Stimulated activated CD8-positive, alpha-beta memory T cell treated with anti-CD3 and anti-CD28 coated beads, Interleukin-7, amount 100 ng/mL, for 1 hour (primary cell): ENCODE data around the gene ANKFN1.

Experiments
- DNase-seq, 2 donors: peaks; one replicate each; pipeline ENCODE4 v3.0.0-alpha.2; 2020; ENCODE audit warnings: low read depth in 2 of 2

ANKFN1 gene, protein sequence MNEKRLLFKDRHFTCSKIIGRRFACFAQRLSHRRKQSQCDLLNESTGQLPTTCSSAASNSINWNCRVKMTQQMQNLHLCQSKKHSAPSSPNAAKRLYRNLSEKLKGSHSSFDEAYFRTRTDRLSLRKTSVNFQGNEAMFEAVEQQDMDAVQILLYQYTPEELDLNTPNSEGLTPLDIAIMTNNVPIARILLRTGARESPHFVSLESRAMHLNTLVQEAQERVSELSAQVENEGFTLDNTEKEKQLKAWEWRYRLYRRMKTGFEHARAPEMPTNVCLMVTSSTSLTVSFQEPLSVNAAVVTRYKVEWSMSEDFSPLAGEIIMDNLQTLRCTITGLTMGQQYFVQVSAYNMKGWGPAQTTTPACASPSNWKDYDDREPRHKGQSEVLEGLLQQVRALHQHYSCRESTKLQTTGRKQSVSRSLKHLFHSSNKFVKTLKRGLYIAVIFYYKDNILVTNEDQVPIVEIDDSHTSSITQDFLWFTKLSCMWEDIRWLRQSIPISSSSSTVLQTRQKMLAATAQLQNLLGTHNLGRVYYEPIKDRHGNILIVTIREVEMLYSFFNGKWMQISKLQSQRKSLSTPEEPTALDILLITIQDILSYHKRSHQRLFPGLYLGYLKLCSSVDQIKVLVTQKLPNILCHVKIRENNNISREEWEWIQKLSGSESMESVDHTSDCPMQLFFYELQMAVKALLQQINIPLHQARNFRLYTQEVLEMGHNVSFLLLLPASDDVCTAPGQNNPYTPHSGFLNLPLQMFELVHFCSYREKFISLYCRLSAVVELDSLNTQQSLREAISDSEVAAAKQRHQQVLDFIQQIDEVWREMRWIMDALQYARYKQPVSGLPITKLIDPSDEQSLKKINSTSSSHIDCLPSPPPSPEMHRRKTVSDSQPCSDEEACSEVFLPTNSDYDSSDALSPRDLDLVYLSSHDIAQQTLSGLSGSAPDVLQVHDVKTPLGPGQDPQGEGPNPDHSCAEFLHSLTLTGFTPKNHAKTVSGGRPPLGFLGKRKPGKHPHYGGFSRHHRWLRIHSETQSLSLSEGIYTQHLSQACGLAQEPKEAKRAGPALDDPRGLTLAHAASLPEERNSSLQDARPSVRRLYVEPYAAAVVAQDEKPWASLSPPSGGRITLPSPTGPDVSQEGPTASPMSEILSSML

DNA sequence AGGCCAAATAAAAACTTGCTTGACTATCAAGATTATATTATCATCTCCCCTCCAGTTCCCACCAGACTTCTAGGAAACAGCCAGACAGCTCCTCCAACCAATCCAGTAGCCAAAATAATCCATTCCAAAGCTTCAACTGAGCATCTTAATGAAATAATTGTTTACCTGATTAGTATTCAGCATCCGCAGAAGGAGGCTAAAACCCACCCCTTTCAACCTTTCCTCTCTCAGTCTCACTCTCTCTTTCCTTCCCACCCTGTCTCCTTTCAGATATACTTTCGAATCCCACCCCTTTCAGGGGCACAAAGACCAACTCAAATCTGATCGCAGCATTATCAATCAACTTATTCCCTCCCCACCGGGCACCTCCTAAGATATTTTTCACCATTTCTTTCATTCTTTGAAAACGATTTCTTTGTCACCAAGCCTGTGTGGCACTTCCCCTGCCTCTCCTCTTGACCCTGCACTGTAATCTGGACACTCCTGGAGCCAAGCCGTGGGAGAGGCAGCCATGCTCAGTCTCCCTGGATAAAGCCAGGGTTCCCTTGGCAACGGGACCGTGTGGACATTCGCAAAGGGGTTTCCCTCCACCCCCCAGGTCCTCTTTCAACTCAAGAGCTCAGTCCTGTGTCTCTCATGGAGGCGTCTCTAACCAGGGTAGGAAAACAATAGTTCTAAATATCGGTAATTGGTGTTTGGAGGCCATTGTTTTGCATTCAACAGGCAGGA is at the start of gene ANKFN1:
Gene ANKFN1 (plus strand): TSS at position 602 of the 729 bp plus-strand sequence. CDS start 59,193 bp downstream, outside the sequence.
- no peak for DNase-seq

GRCh38 chr17:56108811-56109284 is 44.4 kb upstream of the ANKFN1 start:
- DNase-seq, result no peak

DNA sequence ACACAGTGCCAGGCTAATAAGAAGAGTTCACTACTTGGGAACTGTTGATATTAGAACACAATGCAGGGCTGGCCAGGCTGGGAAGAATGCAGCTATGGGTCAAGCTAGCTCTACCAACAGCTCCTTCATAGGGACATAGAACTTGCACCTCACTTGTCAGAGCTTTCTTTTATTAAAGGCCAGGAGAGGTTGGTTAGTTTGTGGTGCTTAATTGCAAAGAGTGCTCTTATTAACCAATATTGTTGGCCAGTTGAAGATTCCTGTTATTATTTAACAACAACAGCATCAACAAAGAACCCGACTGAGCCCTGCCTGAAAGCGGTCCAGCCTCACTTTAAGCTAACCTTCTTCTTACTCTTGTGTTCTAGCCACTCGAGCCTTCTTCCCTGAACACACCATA is 43.4 kb upstream of the ANKFN1 start:
- no peak for DNase-seq

- no peak for DNase-seq
Observed at GRCh38 chr17:56110463-56111135, 42.7 kb upstream of the ANKFN1 start.

- DNase-seq, result no peak
Observed at GRCh38 chr17:56111706-56112485, 41.4 kb upstream of the ANKFN1 start.

DNA sequence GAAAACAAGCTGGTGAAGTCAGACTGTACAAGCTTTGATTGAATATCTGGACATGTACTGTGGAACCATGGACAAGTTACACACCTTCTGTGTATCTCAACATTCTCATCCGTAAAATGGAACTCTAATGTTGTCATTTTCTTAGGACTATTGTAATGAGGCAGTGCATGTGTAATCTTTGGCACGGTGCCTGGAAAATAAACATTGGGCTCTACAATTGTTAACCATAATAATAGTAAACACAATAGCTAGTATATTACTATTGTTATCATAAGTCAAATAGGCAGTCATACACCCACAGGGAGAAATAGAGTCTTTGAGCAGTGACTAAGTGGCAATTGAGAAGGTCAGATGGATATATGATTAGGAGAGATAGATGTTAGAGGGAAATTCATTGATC is 39.8 kb upstream of the ANKFN1 start:
- DNase-seq, result no peak

DNA sequence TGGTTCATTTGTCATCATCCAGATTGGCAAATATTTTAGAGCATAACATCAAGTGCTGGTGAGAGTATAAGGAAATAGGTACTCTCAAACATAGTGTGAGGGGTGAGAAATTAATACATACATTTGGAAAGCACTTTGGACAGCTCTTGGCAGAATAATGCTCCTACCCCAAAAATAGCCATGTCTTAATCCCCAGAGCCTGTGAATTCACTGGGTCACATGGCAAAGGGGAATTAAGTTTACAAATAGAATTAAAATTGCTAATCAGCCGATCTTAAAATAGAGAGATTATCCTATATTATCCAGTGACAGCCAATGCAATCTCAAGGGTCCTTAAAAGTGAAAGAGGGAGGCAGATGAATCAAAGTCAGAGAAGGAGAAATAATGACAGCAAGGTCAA is 38.8 kb upstream of the ANKFN1 start:
- no peak for DNase-seq

DNA sequence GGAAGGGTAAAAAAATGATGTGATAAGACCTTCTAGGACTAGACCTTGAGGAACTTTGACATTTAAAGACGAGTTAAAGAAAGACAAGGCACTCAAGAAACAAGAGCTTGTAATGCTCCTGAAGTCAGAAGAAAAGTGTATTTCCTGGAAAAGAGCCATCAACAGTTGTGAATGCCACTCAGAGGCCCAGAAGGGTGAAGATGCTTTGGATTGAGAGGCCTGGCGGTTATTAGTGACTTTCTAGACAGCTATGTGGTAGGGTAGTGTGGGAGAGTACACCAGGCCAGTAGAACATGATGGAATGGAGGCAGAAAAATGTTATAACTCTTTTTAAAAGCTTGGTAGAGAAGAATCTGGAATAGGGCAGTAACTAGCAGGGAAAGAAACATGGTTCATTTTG is 34.1 kb upstream of the ANKFN1 start:
- DNase-seq, result no peak

DNA sequence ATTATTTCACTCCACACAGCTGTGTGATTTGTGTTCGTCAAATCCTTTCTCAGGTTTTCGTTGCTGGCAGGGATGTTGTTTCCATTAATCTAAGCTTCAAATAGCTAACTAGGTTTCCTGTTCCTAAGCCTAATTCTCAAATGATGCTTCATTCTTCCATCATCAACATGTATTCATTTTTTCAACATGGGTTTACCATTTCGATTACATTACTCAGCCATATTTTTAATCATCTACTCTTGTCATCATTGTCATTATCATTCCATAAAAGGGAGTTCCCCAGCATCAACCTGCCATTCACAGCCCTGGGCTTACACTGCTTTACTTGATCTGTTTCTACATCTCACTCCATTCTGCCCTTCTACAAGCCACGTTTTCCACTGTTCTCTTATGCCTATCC is 33.3 kb upstream of the ANKFN1 start:
- no peak for DNase-seq

DNA sequence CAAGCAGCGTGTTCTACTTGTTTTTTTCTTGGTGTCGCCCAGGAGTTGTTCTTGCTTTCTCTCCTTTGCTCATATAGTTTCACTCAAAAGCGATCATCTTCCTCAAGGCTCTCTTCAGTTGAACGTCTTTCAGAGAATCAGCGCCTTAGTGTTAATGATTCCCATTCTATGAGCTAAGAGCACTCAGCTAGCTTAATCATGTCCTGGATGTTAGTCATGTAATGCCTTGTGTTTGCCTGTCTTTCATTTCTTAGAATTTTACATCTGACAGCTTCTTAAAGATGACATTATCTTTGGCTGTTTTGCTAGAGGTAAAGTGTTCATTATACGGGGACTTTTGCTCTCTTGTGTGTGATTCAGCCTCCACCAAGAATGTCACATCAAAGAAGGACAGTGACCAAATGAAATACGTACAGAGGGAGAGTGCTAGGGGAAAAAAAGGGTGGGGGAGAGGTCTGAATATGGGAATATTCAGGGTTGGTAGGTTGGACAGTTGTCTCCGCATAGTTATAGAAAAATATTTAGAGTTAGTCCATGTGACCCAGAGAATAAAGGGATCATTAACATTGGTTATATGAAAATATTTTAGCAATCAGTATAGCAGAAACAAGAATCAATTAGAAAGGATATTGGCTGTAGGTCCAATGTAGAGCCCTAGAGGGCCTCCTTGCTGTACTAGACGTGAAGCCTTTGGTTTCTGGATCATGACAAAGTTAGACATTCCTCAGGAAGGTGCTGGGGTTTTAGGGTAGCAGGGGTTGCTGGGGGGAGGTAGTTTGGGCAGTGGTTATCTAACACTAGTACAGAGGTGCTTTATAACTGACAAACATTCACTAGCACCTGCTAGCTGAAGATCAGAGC is 31.9 kb upstream of the ANKFN1 start:
- no peak for DNase-seq

DNA sequence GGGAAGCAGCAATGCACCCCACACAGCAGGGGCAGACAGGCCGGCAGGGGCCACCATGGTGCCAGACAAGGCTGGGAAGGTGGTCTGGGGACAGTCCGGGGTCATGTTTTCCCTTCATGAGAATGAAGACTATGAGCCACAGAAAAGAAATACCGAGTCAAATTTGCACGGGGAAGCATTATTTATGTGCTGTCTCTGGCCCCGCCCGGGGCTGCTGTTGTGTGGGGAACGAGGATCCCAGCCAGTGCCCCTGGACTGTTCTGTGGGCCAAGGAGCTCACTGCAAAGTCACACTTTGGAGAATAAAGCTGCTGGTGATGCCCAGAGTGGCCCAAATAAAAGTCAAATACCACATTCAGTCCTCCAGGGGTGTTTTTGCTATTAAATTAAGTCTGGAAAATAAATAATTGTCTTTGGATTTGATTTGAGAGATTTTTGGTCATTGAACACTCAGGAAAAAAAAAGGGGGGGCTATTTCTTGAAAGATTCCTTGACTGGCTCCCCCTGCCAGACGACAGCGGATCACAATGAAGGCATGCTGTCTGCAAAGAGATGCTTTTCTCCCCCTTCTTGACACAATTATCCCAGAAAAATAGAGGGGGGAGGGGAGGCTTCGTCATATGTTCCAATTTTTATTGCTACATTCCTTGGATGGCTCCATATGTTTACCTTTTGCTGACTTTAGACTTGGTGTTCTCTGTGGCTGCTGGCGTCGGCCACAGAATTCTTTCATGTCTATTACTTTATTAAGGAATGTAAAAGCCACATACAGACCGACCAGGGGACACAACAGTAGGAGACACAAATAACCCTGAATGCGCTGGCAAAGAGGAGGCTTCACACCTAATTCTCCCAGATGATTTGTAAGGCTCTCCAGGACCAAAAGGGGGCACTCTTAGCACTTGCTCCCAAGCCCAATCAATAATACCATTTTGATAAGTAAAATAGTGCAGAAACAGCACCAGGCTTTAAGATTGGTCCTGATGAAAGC is 27.1 kb upstream of the ANKFN1 start:
- DNase-seq, result no peak

DNA sequence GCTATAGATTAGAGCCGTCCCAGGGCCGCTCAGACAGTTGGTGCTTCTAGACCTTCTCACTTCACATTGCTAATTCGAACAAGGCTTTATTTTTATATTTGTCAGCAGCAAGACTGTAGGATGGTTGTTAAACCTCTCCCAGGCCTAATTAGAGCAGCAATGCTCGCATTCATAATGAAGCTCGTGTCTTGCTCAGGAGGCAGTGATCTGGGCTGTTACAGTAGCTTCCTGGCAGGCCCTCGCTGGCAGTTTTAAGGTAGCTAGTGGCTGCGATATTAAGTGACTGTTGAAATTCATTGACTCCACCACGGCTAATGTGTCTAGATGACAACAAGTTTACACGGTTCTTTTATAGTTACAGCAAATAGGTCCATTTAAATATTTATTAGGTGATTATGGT is 23.2 kb upstream of the ANKFN1 start:
- no peak for DNase-seq

GRCh38 chr17:56130631-56131030 is 22.6 kb upstream of the ANKFN1 start:
- DNase-seq, result no peak

GRCh38 chr17:56131431-56131830 is 21.8 kb upstream of the ANKFN1 start:
- no peak for DNase-seq

DNA sequence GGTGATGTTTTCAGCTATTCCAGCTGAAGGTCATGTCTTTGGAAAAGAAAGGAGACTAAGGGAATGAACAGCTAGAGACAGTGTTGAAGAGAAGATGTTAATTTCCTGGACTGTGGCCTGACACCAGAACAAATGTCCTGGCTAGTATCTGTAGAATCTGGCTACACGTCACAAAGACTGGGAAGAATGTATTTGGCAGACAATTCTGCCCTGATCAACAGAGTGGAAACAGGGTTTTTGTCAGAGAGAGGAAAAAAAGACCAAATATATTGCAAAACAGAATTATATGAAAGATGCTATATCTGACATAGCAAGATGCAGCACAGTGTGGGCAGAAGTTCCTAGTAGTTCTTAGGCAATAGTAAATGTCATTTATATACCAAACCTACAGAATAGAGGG is 17.0 kb upstream of the ANKFN1 start:
- DNase-seq, result no peak

- no peak for DNase-seq
Observed at GRCh38 chr17:56141046-56141839, 12.0 kb upstream of the ANKFN1 start.

- DNase-seq, result no peak
Observed at GRCh38 chr17:56142325-56142724, 10.9 kb upstream of the ANKFN1 start.
